ENCODE data around the gene PLCH2. TPM values are rescaled to one million over a fixed set of nuclear protein-coding genes. Genes with fewer than 3 reads are reported as not detected.

The PLCH2 gene
- total and polyA plus RNA-seq, 4 donors = 2.1 to 7.9 (median 3.4) TPM

DNA sequence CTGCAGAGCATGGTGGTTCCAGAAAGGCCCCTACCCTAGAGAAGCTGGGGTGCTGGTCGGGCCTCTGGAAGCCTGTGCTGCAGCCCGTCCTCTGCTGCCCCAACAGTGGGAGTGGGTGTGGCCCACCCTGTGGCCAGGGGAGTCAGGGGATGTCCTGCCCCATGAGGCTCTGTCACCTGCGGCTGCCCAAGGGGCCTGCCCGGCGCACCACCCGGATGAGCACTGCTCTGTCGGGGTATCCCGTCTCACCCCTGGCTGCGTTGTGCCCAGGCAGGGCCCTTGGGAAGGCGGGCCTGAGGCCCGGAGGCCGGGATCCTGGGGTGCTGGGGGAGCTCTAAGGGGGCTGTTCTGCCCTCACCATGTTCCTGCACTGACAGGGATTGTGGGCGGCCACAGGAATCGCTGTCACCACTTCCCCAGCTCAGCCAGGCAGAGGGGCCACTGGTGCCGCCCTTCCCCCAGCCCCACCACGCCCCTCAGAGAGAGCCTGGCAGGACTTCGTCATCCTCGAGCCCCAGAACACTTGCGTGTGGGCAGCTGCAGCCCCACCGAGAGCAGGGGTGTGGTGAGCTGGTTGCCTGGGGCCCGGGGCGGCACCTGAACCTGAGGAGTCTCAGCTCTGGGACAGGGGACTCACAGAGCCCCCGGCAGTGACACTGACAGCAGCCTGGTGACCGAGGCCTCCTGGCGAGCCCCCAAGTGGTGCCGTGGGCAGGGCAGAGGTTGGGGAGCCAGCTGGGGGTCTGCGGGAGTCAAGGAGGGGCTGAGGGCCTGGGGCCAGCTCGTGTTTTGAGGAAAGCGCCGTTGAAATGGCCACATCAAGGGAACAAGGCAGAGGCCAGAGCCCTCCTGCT is 30.1 kb downstream of the PLCH2 start:
- Histone ChIP-seq H3K27me3 (ENCODE audit: control insufficient read depth in 3 of 3, insufficient read depth in 3 of 3, low read length in 2 of 3) (peaks cover 0 to 5% (median 3%) of the 10 kb centered on the region in 3 donors), H3K4me3 (no peak overlapping the region), H3K27ac (ENCODE audit: low read depth in 1 of 2, low read length in 1 of 2) (no peak overlapping the region), H3K9me3 (ENCODE audit: control insufficient read depth in 4 of 4, insufficient read depth in 3 of 4, low read length in 3 of 4) (peaks cover 0 to 2% (median 0%) of the 10 kb centered on the region in 4 donors), H3K36me3 (ENCODE audit: control insufficient read depth in 4 of 4, insufficient read depth in 4 of 4, low read length in 4 of 4) (peaks cover 3 to 40% (median 13%) of the 10 kb centered on the region in 4 donors), H3K4me1 (ENCODE audit: control insufficient read depth in 5 of 5, insufficient read depth in 5 of 5, low read length in 5 of 5) (peaks cover 0 to 26% (median 0%) of the 10 kb centered on the region in 5 donors), H3K9ac (ENCODE audit: insufficient read depth in 1 of 2, low read length in 2 of 2) (no peak overlapping the region)
- 56 to 73% methylated on average over 30 of the region's 30 CpGs for WGBS, 2 donors
- no peak for DNase-seq
- TF ChIP-seq, protein P1, sequence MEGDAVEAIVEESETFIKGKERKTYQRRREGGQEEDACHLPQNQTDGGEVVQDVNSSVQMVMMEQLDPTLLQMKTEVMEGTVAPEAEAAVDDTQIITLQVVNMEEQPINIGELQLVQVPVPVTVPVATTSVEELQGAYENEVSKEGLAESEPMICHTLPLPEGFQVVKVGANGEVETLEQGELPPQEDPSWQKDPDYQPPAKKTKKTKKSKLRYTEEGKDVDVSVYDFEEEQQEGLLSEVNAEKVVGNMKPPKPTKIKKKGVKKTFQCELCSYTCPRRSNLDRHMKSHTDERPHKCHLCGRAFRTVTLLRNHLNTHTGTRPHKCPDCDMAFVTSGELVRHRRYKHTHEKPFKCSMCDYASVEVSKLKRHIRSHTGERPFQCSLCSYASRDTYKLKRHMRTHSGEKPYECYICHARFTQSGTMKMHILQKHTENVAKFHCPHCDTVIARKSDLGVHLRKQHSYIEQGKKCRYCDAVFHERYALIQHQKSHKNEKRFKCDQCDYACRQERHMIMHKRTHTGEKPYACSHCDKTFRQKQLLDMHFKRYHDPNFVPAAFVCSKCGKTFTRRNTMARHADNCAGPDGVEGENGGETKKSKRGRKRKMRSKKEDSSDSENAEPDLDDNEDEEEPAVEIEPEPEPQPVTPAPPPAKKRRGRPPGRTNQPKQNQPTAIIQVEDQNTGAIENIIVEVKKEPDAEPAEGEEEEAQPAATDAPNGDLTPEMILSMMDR (IDR thresholded peaks at IDR 0.05; ENCODE audit: control extremely low read depth, extremely low read depth) = no peak
- no peak for ATAC-seq (ENCODE audit: insufficient read depth, low FRiP score)

DNA sequence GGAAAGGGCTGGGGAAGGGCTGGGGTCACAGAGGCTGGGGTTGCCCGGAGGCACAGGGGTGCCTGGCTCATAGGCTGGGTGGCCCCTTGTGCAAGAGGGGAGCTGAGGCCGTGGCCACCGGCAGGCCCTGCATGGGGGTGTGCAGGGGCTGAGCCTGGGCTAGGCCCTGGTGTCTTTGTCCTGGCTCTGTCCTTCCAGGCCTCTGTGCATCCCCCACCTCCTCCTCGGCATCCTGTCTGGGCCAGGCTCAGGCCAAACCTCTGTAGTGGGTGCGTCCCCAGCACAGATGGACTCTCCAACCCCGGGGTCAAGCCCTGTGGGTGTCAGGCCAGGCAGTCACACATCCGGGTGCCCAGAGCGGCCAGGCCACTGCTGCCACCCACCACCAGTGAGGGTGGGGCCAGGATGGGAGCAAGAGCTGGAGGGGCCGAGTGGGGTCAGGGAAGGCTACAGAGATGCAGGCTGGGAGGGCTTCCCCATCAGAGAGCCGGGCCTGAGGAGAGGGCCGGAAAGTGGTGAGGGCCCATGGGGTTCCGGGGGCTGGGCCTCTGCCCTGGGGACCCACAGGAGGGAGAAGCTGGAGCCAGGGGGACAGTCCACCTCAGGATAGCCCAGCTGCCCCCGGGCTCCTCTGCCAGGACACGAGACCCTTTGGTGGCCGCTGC is 30.9 kb downstream of the PLCH2 start:
- no peak for DNase-seq
- Histone ChIP-seq H3K9me3 (ENCODE audit: control insufficient read depth in 4 of 4, insufficient read depth in 3 of 4, low read length in 3 of 4) (no peaks in the 10 kb centered on the region), H3K27me3 (ENCODE audit: control insufficient read depth in 3 of 3, insufficient read depth in 3 of 3, low read length in 2 of 3) (peaks cover 0 to 3% (median 2%) of the 10 kb centered on the region in 3 donors), H3K4me1 (ENCODE audit: control insufficient read depth in 5 of 5, insufficient read depth in 5 of 5, low read length in 5 of 5) (peaks cover 0 to 26% (median 0%) of the 10 kb centered on the region in 5 donors), H3K27ac (ENCODE audit: low read depth in 1 of 2, low read length in 1 of 2) (no peak overlapping the region), H3K4me3 (no peak overlapping the region), H3K9ac (ENCODE audit: insufficient read depth in 1 of 2, low read length in 2 of 2) (no peak overlapping the region), H3K36me3 (ENCODE audit: control insufficient read depth in 4 of 4, insufficient read depth in 4 of 4, low read length in 4 of 4) (peaks cover 4 to 48% (median 15%) of the 10 kb centered on the region in 4 donors)
- TF ChIP-seq, protein P1 (IDR thresholded peaks at IDR 0.05; ENCODE audit: control extremely low read depth, extremely low read depth) = no peak
- 62 to 69% methylated on average over 13 to 15 of the region's 15 CpGs for WGBS, 2 donors
- no peak for ATAC-seq (ENCODE audit: insufficient read depth, low FRiP score)

DNA sequence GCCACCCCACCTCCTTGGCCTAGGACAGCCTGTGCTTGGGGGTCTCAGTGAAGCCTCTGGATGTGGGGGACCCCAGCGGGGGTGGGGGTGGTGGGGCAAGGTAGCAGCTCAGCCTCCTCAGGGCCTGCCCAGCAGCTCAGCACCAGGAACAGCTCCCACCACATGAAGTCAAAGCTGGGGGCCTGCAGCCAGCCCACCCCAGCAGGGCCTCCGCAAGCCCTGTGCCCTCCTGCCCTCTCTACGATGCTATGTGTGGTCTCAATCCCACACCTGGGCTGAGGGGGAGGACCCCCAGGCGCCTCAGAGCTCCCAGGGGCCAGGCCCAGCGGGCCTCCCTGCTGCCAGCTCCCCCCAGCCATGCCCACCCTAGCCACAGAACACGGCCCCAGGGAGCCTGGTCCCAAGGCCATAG is 31.7 kb downstream of the PLCH2 start:
- ATAC-seq (ENCODE audit: insufficient read depth, low FRiP score) (no peak), DNase-seq (no peak)
- H3K36me3 ChIP-seq (ENCODE audit: control insufficient read depth in 4 of 4, insufficient read depth in 4 of 4, low read length in 4 of 4) = peaks cover 4 to 53% (median 19%) of the 10 kb centered on the region in 4 donors
- H3K27ac ChIP-seq (ENCODE audit: low read depth in 1 of 2, low read length in 1 of 2) = no peak overlapping the region
- H3K9ac ChIP-seq (ENCODE audit: insufficient read depth in 1 of 2, low read length in 2 of 2) = no peak overlapping the region
- 90 to 91% methylated on average over 5 to 6 of the region's 6 CpGs for WGBS, 2 donors
- no peak overlapping the region for H3K4me3 ChIP-seq
- TF ChIP-seq, protein P1 (IDR thresholded peaks at IDR 0.05; ENCODE audit: control extremely low read depth, extremely low read depth) = no peak
- H3K27me3 ChIP-seq (ENCODE audit: control insufficient read depth in 3 of 3, insufficient read depth in 3 of 3, low read length in 2 of 3) = peaks cover 0 to 2% (median 0%) of the 10 kb centered on the region in 3 donors
- peaks cover 0 to 26% (median 0%) of the 10 kb centered on the region in 5 donors for H3K4me1 ChIP-seq (ENCODE audit: control insufficient read depth in 5 of 5, insufficient read depth in 5 of 5, low read length in 5 of 5)
- no peaks in the 10 kb centered on the region for H3K9me3 ChIP-seq (ENCODE audit: control insufficient read depth in 4 of 4, insufficient read depth in 3 of 4, low read length in 3 of 4)
